Medulla oblongata (tissue), 1 donor: ENCODE results near the gene DGKI.
A peak's percentile ranks its signal among the peaks of the same experiment; 100 is the strongest.

Experiments used
- DNase-seq: peaks from one replicate; pipeline ENCODE4 v3.0.0-alpha.2; 2015; ENCODE audit errors: extremely low spot score

DGKI gene

GRCh38 chr7:137411446-137411845 lies 435.3 kb downstream of the DGKI start:
- no peak for DNase-seq

- DNase-seq: peak; percentile 21
Observed at GRCh38 chr7:137408126-137408525, 438.6 kb downstream of the DGKI start.

GRCh38 chr7:137407078-137407477 lies 439.7 kb downstream of the DGKI start:
- no peak for DNase-seq

GRCh38 chr7:137404660-137405317 lies 442.0 kb downstream of the DGKI start:
- DNase-seq: no peak

- no peak for DNase-seq
Observed at GRCh38 chr7:137403353-137403695, 443.4 kb downstream of the DGKI start.

- peak; percentile 58 for DNase-seq
Observed at GRCh38 chr7:137402536-137403352, 444.0 kb downstream of the DGKI start.

GRCh38 chr7:137399827-137400823 lies 446.6 kb downstream of the DGKI start:
- DNase-seq: no peak

GRCh38 chr7:137396051-137396450 lies 450.7 kb downstream of the DGKI start:
- no peak for DNase-seq

GRCh38 chr7:137395420-137395819 lies 451.4 kb downstream of the DGKI start:
- peak; percentile 82 for DNase-seq

- DNase-seq: no peak
Observed at GRCh38 chr7:137393570-137393969, 453.2 kb downstream of the DGKI start.

- no peak for DNase-seq
Observed at GRCh38 chr7:137390076-137390475, 456.7 kb downstream of the DGKI start.

- no peak for DNase-seq
Observed at GRCh38 chr7:137388916-137389315, 457.9 kb downstream of the DGKI start.

- DNase-seq: no peak
Observed at GRCh38 chr7:137386966-137387365, 459.8 kb downstream of the DGKI start.

GRCh38 chr7:137381045-137381444 lies 465.7 kb downstream of the DGKI start:
- no peak for DNase-seq

GRCh38 chr7:137373507-137373906 lies 473.3 kb downstream of the DGKI start:
- no peak for DNase-seq

GRCh38 chr7:137371616-137372015 lies 475.2 kb downstream of the DGKI start:
- DNase-seq: peak; percentile 5

GRCh38 chr7:137366995-137367394 lies 479.8 kb downstream of the DGKI start:
- DNase-seq: no peak

- no peak for DNase-seq
Observed at GRCh38 chr7:137363683-137364082, 483.1 kb downstream of the DGKI start.

GRCh38 chr7:137360087-137360679 lies 486.6 kb downstream of the DGKI start:
- DNase-seq: no peak

- no peak for DNase-seq
Observed at GRCh38 chr7:137354961-137355360, 491.8 kb downstream of the DGKI start.

GRCh38 chr7:137354396-137354795 lies 492.4 kb downstream of the DGKI start:
- no peak for DNase-seq

GRCh38 chr7:137351941-137352340 lies 494.8 kb downstream of the DGKI start:
- no peak for DNase-seq
